Naive thymus-derived CD8-positive, alpha-beta T cell (primary cell): ENCODE data around the gene PLA2G10. TPM values are rescaled to one million over a fixed set of nuclear protein-coding genes. Genes with fewer than 3 reads are reported as not detected.
A peak's percentile ranks its signal among the peaks of the same experiment; 100 is the strongest.

ENCODE experiments used
- ATAC-seq, 2 donors: fragments of 150-1000 bp; cut with Tn5 transposase in 1 of 2; sonication (Bioruptor Pico), chemical (Tn5 transposase) in 1 of 2; 1 replicate in 1 of 2; 2 replicates in 1 of 2; pipeline ENCODE4 v1.10.0; 2021; ENCODE audit warnings: mild to moderate bottlenecking in 2 of 2, moderate library complexity in 2 of 2
- POLR2A ChIA-PET: fragments of 350-600 bp; sonication (Branson Sonifier 250); formaldehyde crosslinking; loops from one replicate; lab custom pipeline; 2021; ENCODE audit warnings: antibody characterized with exemption; lab: Charles Lee
- DNase-seq, 10 donors: peaks; one replicate each; pipeline versions ENCODE4 v3.0.0 to v3.0.0-alpha.2; 2020 to 2022
- H3K27ac Mint-ChIP-seq, 10 donors: one replicate each; pipeline ENCODE4 v1.8.0; 2020 to 2022; ENCODE audit warnings: mild to moderate bottlenecking in 10 of 10, mixed read lengths in 10 of 10, moderate library complexity in 4 of 10, inconsistent platforms in 1 of 10
- H3K27me3 Mint-ChIP-seq, 5 donors: one replicate each; pipeline ENCODE4 v1.8.0; 2021 to 2022; ENCODE audit warnings: mixed read lengths in 5 of 5
- H3K36me3 Mint-ChIP-seq, 3 donors: one replicate each; pipeline ENCODE4 v1.8.0; 2020 to 2022; ENCODE audit warnings: mixed read lengths in 3 of 3, mild to moderate bottlenecking in 2 of 3, inconsistent platforms in 1 of 3
- H3K4me1 Mint-ChIP-seq, 4 donors: one replicate each; pipeline ENCODE4 v1.8.0; 2021 to 2022; ENCODE audit warnings: mixed read lengths in 4 of 4
- H3K4me3 Mint-ChIP-seq, 10 donors: one replicate each; pipeline ENCODE4 v1.8.0; 2020 to 2022; ENCODE audit warnings: mild to moderate bottlenecking in 10 of 10, mixed read lengths in 10 of 10, moderate library complexity in 6 of 10, inconsistent platforms in 1 of 10
- H3K9me3 Mint-ChIP-seq, 9 donors: one replicate each; pipeline ENCODE4 v1.8.0; 2020 to 2022; ENCODE audit warnings: mixed read lengths in 9 of 9, mild to moderate bottlenecking in 3 of 9, inconsistent platforms in 1 of 9, moderate library complexity in 1 of 9
- polyA plus RNA-seq, 3 donors: library from polyadenylated mRNA; unstranded; fragments of 300-500 nt; fragmentation: Illumina TruSeq; gene quantifications; one replicate each; pipeline ENCODE4 v1.2.3, GENCODE V29; 2021
- total RNA-seq, 8 experiments: library from RNA in 2 of 8; stranded (reverse) in 2 of 8; gene quantifications; one replicate each; pipeline ENCODE4 v1.2.3 and lab custom pipeline; 2021 to 2026

Gene PLA2G10
- total and polyA plus RNA-seq, 5 experiments from 2014 or later, result not detected

- POLR2A ChIA-PET, result interaction anchor here (0.8 to 1.4 kb wide), 5 partner anchors 8 to 710 kb away, joined by 3 to 14 read pairs (median 3); partner anchors contain the start of gene ERCC4
- peak overlapping the region; percentile 84 to 98 (median 94) for H3K4me3 Mint-ChIP-seq
- H3K27ac Mint-ChIP-seq, result peak overlapping the region; percentile 92 to 99 (median 97)
- H3K27me3 Mint-ChIP-seq, result no peaks in the 10 kb centered on the region
- peaks cover 22 to 58% (median 50%) of the 10 kb centered on the region in 4 donors for H3K4me1 Mint-ChIP-seq
- DNase-seq (peak in 1 of 10 donors; percentile 22), ATAC-seq (no peak)
- peaks cover 0 to 36% (median 11%) of the 10 kb centered on the region in 3 donors for H3K36me3 Mint-ChIP-seq
- peaks cover 0 to 9% (median 0%) of the 10 kb centered on the region in 9 donors for H3K9me3 Mint-ChIP-seq
These were observed 64.5 kb downstream of the PLA2G10 start for GRCh38 chr16:14629612-14629918.

GRCh38 chr16:14628806-14629611 is 65.1 kb downstream of the PLA2G10 start:
- H3K27me3 Mint-ChIP-seq, result no peaks in the 10 kb centered on the region
- POLR2A ChIA-PET, result interaction anchor here (0.8 to 1.4 kb wide), 2 partner anchors 47 to 343 kb away, joined by 3 to 14 read pairs; no protein-coding TSS in a partner anchor
- H3K27ac Mint-ChIP-seq, result peak overlapping the region; percentile 92 to 99 (median 97)
- ATAC-seq (no peak), DNase-seq (peak in 2 of 10 donors; percentile 6 to 39)
- peaks cover 0 to 42% (median 13%) of the 10 kb centered on the region in 3 donors for H3K36me3 Mint-ChIP-seq
- H3K4me1 Mint-ChIP-seq, result peaks cover 17 to 55% (median 45%) of the 10 kb centered on the region in 4 donors
- H3K4me3 Mint-ChIP-seq, result peak overlapping the region; percentile 84 to 98 (median 94)
- H3K9me3 Mint-ChIP-seq, result peaks cover 0 to 9% (median 0%) of the 10 kb centered on the region in 9 donors

GRCh38 chr16:14627078-14627477 is 67.0 kb downstream of the PLA2G10 start:
- ATAC-seq (no peak), DNase-seq (no peak)
- Mint-ChIP-seq H3K9me3 (peaks cover 0 to 9% (median 0%) of the 10 kb centered on the region in 9 donors), H3K27me3 (no peaks in the 10 kb centered on the region), H3K4me3 (peak overlapping the region in 1 of 10 donors; percentile 10), H3K36me3 (peaks cover 0 to 60% (median 17%) of the 10 kb centered on the region in 3 donors), H3K27ac (peak overlapping the region in 3 of 10 donors; percentile 43 to 69 (median 48)), H3K4me1 (peaks cover 15 to 47% (median 34%) of the 10 kb centered on the region in 4 donors)
- POLR2A ChIA-PET, result no interaction called here

Other genes starting within 250 kb of the PLA2G10 start
- 10 to 100 TPM; 47.9 to 49.7 TPM for gene PARN, start 64.0 kb downstream of the PLA2G10 start, total RNA-seq
- 10 to 100 TPM; 40.8 to 50.8 (median 44.0) TPM for gene PARN, start 64.0 kb downstream of the PLA2G10 start, polyA plus RNA-seq
- 10 to 100 TPM; 76.1 to 82.5 TPM for gene BFAR, start 61.4 kb downstream of the PLA2G10 start, total RNA-seq
- 10 to 100 TPM; 43.2 to 48.6 (median 46.5) TPM for gene BFAR, start 61.4 kb downstream of the PLA2G10 start, polyA plus RNA-seq
- gene NPIPA3, start 9.1 kb upstream of the PLA2G10 start, total RNA-seq, result 1 to 10 TPM in 1 of 2 experiments, not detected in 1; 2.0 TPM
- under 1 TPM in 1 of 3 donors, not detected in 2; 0.35 TPM for gene NPIPA3, start 9.1 kb upstream of the PLA2G10 start, polyA plus RNA-seq
- gene NPIPA2, start 48.2 kb upstream of the PLA2G10 start, total RNA-seq, result 1 to 10 TPM; 4.3 to 4.5 TPM
- gene NPIPA2, start 48.2 kb upstream of the PLA2G10 start, polyA plus RNA-seq, result not detected
- gene NOMO1, start 139.4 kb upstream of the PLA2G10 start, total RNA-seq, result 10 to 100 TPM; 43.4 to 52.9 TPM
- 10 to 100 TPM; 29.5 to 39.5 (median 33.8) TPM for gene NOMO1, start 139.4 kb upstream of the PLA2G10 start, polyA plus RNA-seq
- 100 to 1,000 TPM; 164 to 180 TPM for gene NPIPA1, start 243.1 kb upstream of the PLA2G10 start, total RNA-seq
- 1 to 10 TPM in 1 of 3 donors, under 1 TPM in 2; 0.52 to 6.2 (median 0.54) TPM for gene NPIPA1, start 243.1 kb upstream of the PLA2G10 start, polyA plus RNA-seq